22Rv1 (cell line): ENCODE data around the gene PARD3B.

Experiments used
- CTCF ChIP-seq: fragments of 450-650 bp; IDR thresholded peaks from 2 replicates; pipeline ENCODE4 v1.5.1; 2017; ENCODE audit warnings: mild to moderate bottlenecking
- ZFX ChIP-seq: fragments of 450-650 bp; IDR thresholded peaks from 2 replicates; pipeline ENCODE4 v1.6.1; 2017; ENCODE audit warnings: antibody characterized with exemption, borderline replicate concordance

GRCh38 chr2:205477016-205477705, 931.9 kb downstream of the PARD3B start:
- TF ChIP-seq CTCF (no peak), ZFX (no peak)
